Esophagus muscularis mucosa (tissue), 4 donors: ENCODE results near the gene RTEL1. TPM values are rescaled to one million over a fixed set of nuclear protein-coding genes. Genes with fewer than 3 reads are reported as not detected.

Experiments
- DNase-seq: peaks from one replicate; pipeline ENCODE4 v3.0.0-alpha.2; 2017; ENCODE audit errors: extremely low spot score
- H3K27ac ChIP-seq, 4 donors: fragments of 200-600 bp; sonication (generic); replicated peaks in 1 of 4; 1 replicate in 3 of 4; 2 replicates in 1 of 4; pipeline ENCODE4 v1.5.1; 2016 to 2019; ENCODE audit warnings: mild to moderate bottlenecking in 1 of 4
- H3K27me3 ChIP-seq, 4 donors: fragments of 200-600 bp; sonication (generic); one replicate each; pipeline versions ENCODE4 v1.5.1 to v1.6.0; 2016 to 2019
- H3K36me3 ChIP-seq, 4 donors: fragments of 200-600 bp; sonication (generic); one replicate each; pipeline ENCODE4 v1.5.1; 2016 to 2019
- H3K4me1 ChIP-seq, 4 donors: fragments of 200-600 bp; sonication (generic); one replicate each; pipeline ENCODE4 v1.5.1; 2016 to 2019
- H3K4me3 ChIP-seq, 4 donors: fragments of 200-600 bp; sonication (generic); 1 replicate in 2 of 4; 2 replicates in 2 of 4; pipeline ENCODE4 v1.5.1; 2016 to 2019; ENCODE audit warnings: mild to moderate bottlenecking in 4 of 4, moderate library complexity in 1 of 4
- H3K9me3 ChIP-seq, 4 donors: fragments of 200-600 bp; sonication (generic); 1 replicate in 3 of 4; 2 replicates in 1 of 4; pipeline ENCODE4 v1.5.1; 2016 to 2019
- CTCF ChIP-seq, 3 experiments: fragments of 200-600 bp in 2 of 3; fragments of 450-650 bp in 1 of 3; sonication (generic) in 2 of 3; IDR thresholded peaks; one replicate each; pipeline ENCODE4 v1.5.1; 2017 to 2019; ENCODE audit warnings: antibody characterized with exemption in 3 of 3, mild to moderate bottlenecking in 2 of 3, moderate library complexity in 1 of 3
- EP300 ChIP-seq: sonication (generic); formaldehyde crosslinking; IDR thresholded peaks from one replicate; pipeline ENCODE4 v1.6.1; 2017; ENCODE audit warnings: antibody characterized with exemption
- POLR2A ChIP-seq: fragments of 450-650 bp; IDR thresholded peaks from one replicate; pipeline ENCODE4 v1.6.1; 2017; ENCODE audit warnings: antibody characterized with exemption, moderate library complexity, mild to moderate bottlenecking, low read depth
- POLR2AphosphoS5 ChIP-seq, 2 donors: sonication (generic); formaldehyde crosslinking; IDR thresholded peaks; one replicate each; pipeline ENCODE4 v1.6.1; 2017; ENCODE audit warnings: antibody characterized with exemption in 2 of 2
- WGBS: methylation state at CpG from one replicate; pipeline ENCODE4 v1.1.5; 2018; 5-methylcytosine and 5-hydroxymethylcytosine counted together
- intact Hi-C: fragments of 100-400 bp; cut with DNase I; formaldehyde crosslinking; loops from one replicate; pipeline ENCODE4 v1.15.1; 2023
- total RNA-seq, 4 donors: library from RNA; depleted of rRNA; stranded (reverse); fragments of >200 nt; gene quantifications; one replicate each; pipeline versions ENCODE4 v1.1.0 to v1.2.1, GENCODE V29; 2016

Gene RTEL1
- total RNA-seq, 4 donors from 2014 or later = 8.4 to 13.4 (median 9.6) TPM

- Histone ChIP-seq H3K27me3 (peaks cover 0 to 11% (median 0%) of the 10 kb centered on the region in 4 donors), H3K4me3 (peak overlapping the region; percentile 61 to 77 (median 69)), H3K36me3 (peaks cover 0 to 3% (median 0%) of the 10 kb centered on the region in 4 donors), H3K9me3 (no peaks in the 10 kb centered on the region), H3K27ac (peak overlapping the region in 3 of 4 donors; percentile 48 to 80 (median 77)), H3K4me1 (peaks cover 19 to 35% (median 34%) of the 10 kb centered on the region in 4 donors)
- DNase-seq = no peak
- TF ChIP-seq CTCF (IDR thresholded peaks at IDR 0.05) = no peak
- TF ChIP-seq POLR2AphosphoS5 (IDR thresholded peaks at IDR 0.05) = no peak
- TF ChIP-seq EP300 = no peak
- no peak for TF ChIP-seq POLR2A
- intact Hi-C loops = loop anchor here (10.0 kb wide), 1 partner anchor 117 kb away; the partner anchor contains the start of gene PTK6
- WGBS = 56% methylated on average over 3 of the region's 11 CpGs
These were observed 6.2 kb upstream of the RTEL1 start for GRCh38 chr20:63651942-63652191.

GRCh38 chr20:63652192-63652980, 5.7 kb upstream of the RTEL1 start:
- intact Hi-C loops = loop anchor here (10.0 kb wide), 1 partner anchor 118 kb away; the partner anchor contains the start of gene PTK6
- H3K9me3 ChIP-seq = no peaks in the 10 kb centered on the region
- no peak for DNase-seq
- H3K27ac ChIP-seq = peak overlapping the region; percentile 62 to 80 (median 71)
- peaks cover 0 to 3% (median 0%) of the 10 kb centered on the region in 4 donors for H3K36me3 ChIP-seq
- no peak for TF ChIP-seq CTCF (IDR thresholded peaks at IDR 0.05)
- no peak for TF ChIP-seq POLR2A
- TF ChIP-seq EP300 = no peak
- TF ChIP-seq POLR2AphosphoS5 (IDR thresholded peaks at IDR 0.05) = no peak
- peak overlapping the region; percentile 61 to 77 (median 69) for H3K4me3 ChIP-seq
- H3K4me1 ChIP-seq = peaks cover 24 to 40% (median 39%) of the 10 kb centered on the region in 4 donors
- WGBS = 0% methylated on average over 5 of the region's 91 CpGs
- peaks cover 0 to 11% (median 0%) of the 10 kb centered on the region in 4 donors for H3K27me3 ChIP-seq

GRCh38 chr20:63653041-63653973, 4.8 kb upstream of the RTEL1 start, which contains the start of gene STMN3:
TSS of gene STMN3 (minus strand) at chr20:63653424. CDS start at chr20:63653345, 79 bp downstream.
- intact Hi-C loops = loop anchor here (10.0 kb wide), 1 partner anchor 119 kb away; the partner anchor contains the start of gene PTK6
- Histone ChIP-seq H3K36me3 (peaks cover 0 to 3% (median 0%) of the 10 kb centered on the region in 4 donors), H3K27ac (peak within 1 kb of the TSS; percentile 62 to 80 (median 78))

More at GRCh38 chr20:63653041-63653973, 4.8 kb upstream of the RTEL1 start, which contains the start of gene STMN3:
- Histone ChIP-seq H3K9me3 (no peaks in the 10 kb centered on the region), H3K27me3 (peaks cover 0 to 11% (median 0%) of the 10 kb centered on the region in 4 donors), H3K4me1 (peaks cover 30 to 48% (median 46%) of the 10 kb centered on the region in 4 donors), H3K4me3 (peak within 1 kb of the TSS; percentile 61 to 77 (median 69))
- DNase-seq = peak; percentile 95
- 0% methylated on average over 30 of the region's 73 CpGs for WGBS
- TF ChIP-seq CTCF (IDR thresholded peaks at IDR 0.05) (no peak), POLR2AphosphoS5 (IDR thresholded peaks at IDR 0.05) (peak; percentile 70 to 75), EP300 (no peak), POLR2A (no peak)
